Smooth muscle cell (in vitro differentiated cells): ENCODE measurements around the gene IZUMO4. TPM values are rescaled to one million over a fixed set of nuclear protein-coding genes. Genes with fewer than 3 reads are reported as not detected.

Experiments used
- DNase-seq: peaks from one replicate; lab custom pipeline; 2025; ENCODE audit not compliant: unreplicated experiment; lab: John Stamatoyannopoulos, UW
- H2AFZ ChIP-seq: fragments of 200-600 bp; sonication (generic); 2 replicates; pipeline ENCODE4 v1.6.0; 2016; ENCODE audit warnings: antibody characterized with exemption, low read depth, mild to moderate bottlenecking
- H3F3A ChIP-seq: fragments of 200-600 bp; sonication (generic); 2 replicates; pipeline ENCODE4 v1.6.0; 2017; ENCODE audit warnings: antibody characterized with exemption, low read depth
- H3K27ac ChIP-seq: fragments of 200-600 bp; sonication (generic); 2 replicates; pipeline ENCODE4 v1.5.1; 2016; ENCODE audit warnings: low read depth, mild to moderate bottlenecking
- H3K27me3 ChIP-seq: fragments of 200-600 bp; sonication (generic); 2 replicates; pipeline ENCODE4 v1.6.1; 2016; ENCODE audit warnings: low read depth, mild to moderate bottlenecking
- H3K36me3 ChIP-seq: fragments of 200-600 bp; sonication (generic); 2 replicates; pipeline ENCODE4 v1.5.1; 2016; ENCODE audit warnings: low read depth
- H3K4me1 ChIP-seq: fragments of 200-600 bp; sonication (generic); 2 replicates; pipeline ENCODE4 v1.5.1; 2016; ENCODE audit warnings: low read depth
- H3K4me2 ChIP-seq: fragments of 200-600 bp; sonication (generic); 2 replicates; pipeline ENCODE4 v1.6.0; 2016; ENCODE audit warnings: mild to moderate bottlenecking
- H3K4me3 ChIP-seq: fragments of 200-600 bp; sonication (generic); 2 replicates; pipeline ENCODE4 v1.5.1; 2016; ENCODE audit warnings: mild to moderate bottlenecking
- H3K79me2 ChIP-seq: fragments of 200-600 bp; sonication (generic); 2 replicates; pipeline ENCODE4 v1.6.0; 2016; ENCODE audit warnings: low read depth, mild to moderate bottlenecking
- H3K9ac ChIP-seq: fragments of 200-600 bp; sonication (generic); 2 replicates; pipeline ENCODE4 v1.6.0; 2016; ENCODE audit warnings: low read depth
- H3K9me3 ChIP-seq: fragments of 200-600 bp; sonication (generic); replicated peaks from 2 replicates; pipeline ENCODE4 v1.5.1; 2016; ENCODE audit warnings: low read depth
- H4K20me1 ChIP-seq: fragments of 200-600 bp; sonication (generic); 2 replicates; pipeline ENCODE4 v1.6.0; 2016; ENCODE audit warnings: low read depth
- WGBS: methylation state at CpG from one replicate; pipeline ENCODE4 v1.1.7; 2016; ENCODE audit warnings: low lambda C conversion rate; 5-methylcytosine and 5-hydroxymethylcytosine counted together
- polyA plus RNA-seq: library from polyadenylated mRNA; unstranded; fragments of >200 nt; fragmentation: Nextera tagmentation; extraction: Ambion mirVana; gene quantifications from 2 replicates; pipeline ENCODE4 v1.2.1, GENCODE V29; 2016
- total RNA-seq: library from RNA; depleted of rRNA; stranded (reverse); fragments of >200 nt; gene quantifications from 2 replicates; pipeline ENCODE4 v1.2.3, GENCODE V29; 2014
- TF ChIP-seq, protein P1 (sequence below): fragments of 200-600 bp; sonication (generic); IDR thresholded peaks from 2 replicates; pipeline ENCODE4 v1.5.1; 2017; ENCODE audit warnings: borderline replicate concordance, mild to moderate bottlenecking, antibody characterized with exemption; ENCODE audit not compliant: insufficient read depth, poor library complexity, severe bottlenecking

The IZUMO4 gene
- total and polyA plus RNA-seq, 2 experiments from 2014 or later: 0.48 to 1.6 TPM

DNA sequence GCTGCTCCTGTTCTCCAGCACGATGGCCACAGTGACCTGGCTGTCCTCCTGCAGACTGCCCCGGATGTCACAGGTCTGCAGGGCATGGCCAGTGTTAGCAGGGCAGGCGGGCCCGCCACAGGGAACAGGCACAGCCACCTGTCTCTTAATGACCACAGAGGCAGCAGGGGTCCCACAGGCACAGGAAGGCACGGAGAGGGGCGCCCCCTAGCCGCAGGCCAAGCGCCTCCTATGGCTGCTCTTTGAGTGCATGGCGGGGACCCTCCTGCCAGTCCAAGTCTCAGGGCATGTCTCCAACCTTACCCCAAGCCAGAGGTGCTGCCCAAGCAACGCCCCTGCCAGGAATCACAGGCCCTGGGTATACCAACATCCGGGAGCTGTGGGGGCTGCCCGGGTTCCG is 14.1 kb downstream of the IZUMO4 start:
- TF ChIP-seq, protein P1, sequence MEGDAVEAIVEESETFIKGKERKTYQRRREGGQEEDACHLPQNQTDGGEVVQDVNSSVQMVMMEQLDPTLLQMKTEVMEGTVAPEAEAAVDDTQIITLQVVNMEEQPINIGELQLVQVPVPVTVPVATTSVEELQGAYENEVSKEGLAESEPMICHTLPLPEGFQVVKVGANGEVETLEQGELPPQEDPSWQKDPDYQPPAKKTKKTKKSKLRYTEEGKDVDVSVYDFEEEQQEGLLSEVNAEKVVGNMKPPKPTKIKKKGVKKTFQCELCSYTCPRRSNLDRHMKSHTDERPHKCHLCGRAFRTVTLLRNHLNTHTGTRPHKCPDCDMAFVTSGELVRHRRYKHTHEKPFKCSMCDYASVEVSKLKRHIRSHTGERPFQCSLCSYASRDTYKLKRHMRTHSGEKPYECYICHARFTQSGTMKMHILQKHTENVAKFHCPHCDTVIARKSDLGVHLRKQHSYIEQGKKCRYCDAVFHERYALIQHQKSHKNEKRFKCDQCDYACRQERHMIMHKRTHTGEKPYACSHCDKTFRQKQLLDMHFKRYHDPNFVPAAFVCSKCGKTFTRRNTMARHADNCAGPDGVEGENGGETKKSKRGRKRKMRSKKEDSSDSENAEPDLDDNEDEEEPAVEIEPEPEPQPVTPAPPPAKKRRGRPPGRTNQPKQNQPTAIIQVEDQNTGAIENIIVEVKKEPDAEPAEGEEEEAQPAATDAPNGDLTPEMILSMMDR: no peak
- H3K4me1 ChIP-seq: no peaks in the 10 kb centered on the region
- H3K4me2 ChIP-seq: no peak overlapping the region
- no peaks in the 10 kb centered on the region for H3F3A ChIP-seq
- H3K36me3 ChIP-seq: no peaks in the 10 kb centered on the region
- no peak overlapping the region for H3K27ac ChIP-seq
- H3K79me2 ChIP-seq: peaks cover 2% of the 10 kb centered on the region
- no peak overlapping the region for H2AFZ ChIP-seq
- no peaks in the 10 kb centered on the region for H3K27me3 ChIP-seq
- no peak overlapping the region for H3K4me3 ChIP-seq
- H3K9ac ChIP-seq: no peak overlapping the region
- H4K20me1 ChIP-seq: peaks cover 45% of the 10 kb centered on the region
- no peak for DNase-seq
- over 99% methylated on average over 12 of the region's 13 CpGs for WGBS
- H3K9me3 ChIP-seq: no peaks in the 10 kb centered on the region

DNA sequence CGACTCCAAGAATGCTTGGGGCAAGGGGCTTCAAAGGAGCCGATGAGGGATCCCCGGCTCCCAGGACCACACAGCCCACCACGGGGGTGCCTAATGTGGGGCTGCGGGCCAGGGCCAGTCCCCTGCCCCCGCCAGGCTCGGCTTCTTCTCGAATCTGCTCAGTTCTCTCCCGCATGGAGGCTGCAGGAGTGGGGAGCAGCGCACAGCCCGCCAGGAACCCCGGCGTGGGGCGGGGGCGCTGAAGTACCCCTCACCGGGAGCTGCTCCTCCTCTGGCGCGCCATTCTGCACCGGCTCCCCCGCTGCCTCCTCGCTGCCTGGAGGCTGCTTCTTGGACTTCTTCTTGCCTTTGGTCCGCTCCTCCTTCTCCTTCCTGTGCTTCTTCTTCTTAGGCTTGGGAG is 14.7 kb downstream of the IZUMO4 start:
- H3K4me1 ChIP-seq: no peaks in the 10 kb centered on the region
- H3K4me2 ChIP-seq: no peak overlapping the region
- 93% methylated on average over 20 of the region's 22 CpGs for WGBS
- no peaks in the 10 kb centered on the region for H3K36me3 ChIP-seq
- TF ChIP-seq, protein P1: no peak
- no peaks in the 10 kb centered on the region for H3K9me3 ChIP-seq
- H3K9ac ChIP-seq: no peak overlapping the region
- H3K27ac ChIP-seq: no peak overlapping the region
- DNase-seq: no peak
- no peak overlapping the region for H3K4me3 ChIP-seq
- peaks cover 43% of the 10 kb centered on the region for H4K20me1 ChIP-seq
- no peaks in the 10 kb centered on the region for H3K79me2 ChIP-seq
- no peaks in the 10 kb centered on the region for H3K27me3 ChIP-seq
- no peaks in the 10 kb centered on the region for H3F3A ChIP-seq
- no peak overlapping the region for H2AFZ ChIP-seq

DNA sequence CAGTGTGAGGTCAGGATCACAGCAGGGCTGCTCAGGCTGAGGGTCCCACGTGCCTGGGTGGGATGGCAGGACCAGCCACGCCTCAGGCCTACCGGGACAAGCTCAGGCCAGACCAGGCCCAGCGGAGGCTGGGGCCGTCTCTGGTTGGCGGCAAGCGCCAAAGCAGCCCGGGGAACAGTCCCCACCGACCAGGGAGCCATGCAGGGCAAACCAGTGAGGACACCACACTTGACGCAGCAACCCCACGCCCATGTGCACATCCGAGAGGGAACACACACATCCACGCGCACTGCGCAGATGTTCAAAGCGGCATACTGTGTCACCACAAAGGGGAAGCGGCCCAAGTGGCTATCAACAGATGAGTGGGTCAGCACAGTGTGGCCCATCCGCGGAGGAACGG is 15.2 kb downstream of the IZUMO4 start:
- H3K4me2 ChIP-seq: no peak overlapping the region
- H3K4me3 ChIP-seq: no peak overlapping the region
- DNase-seq: no peak
- no peaks in the 10 kb centered on the region for H3K4me1 ChIP-seq
- no peaks in the 10 kb centered on the region for H3F3A ChIP-seq
- no peaks in the 10 kb centered on the region for H3K36me3 ChIP-seq
- H2AFZ ChIP-seq: no peak overlapping the region
- H3K9me3 ChIP-seq: no peaks in the 10 kb centered on the region
- H4K20me1 ChIP-seq: peaks cover 39% of the 10 kb centered on the region
- H3K27me3 ChIP-seq: no peaks in the 10 kb centered on the region
- no peak overlapping the region for H3K27ac ChIP-seq
- H3K79me2 ChIP-seq: no peaks in the 10 kb centered on the region
- no peak overlapping the region for H3K9ac ChIP-seq
- WGBS: 99% methylated on average over 20 of the region's 20 CpGs
- TF ChIP-seq, protein P1: no peak

DNA sequence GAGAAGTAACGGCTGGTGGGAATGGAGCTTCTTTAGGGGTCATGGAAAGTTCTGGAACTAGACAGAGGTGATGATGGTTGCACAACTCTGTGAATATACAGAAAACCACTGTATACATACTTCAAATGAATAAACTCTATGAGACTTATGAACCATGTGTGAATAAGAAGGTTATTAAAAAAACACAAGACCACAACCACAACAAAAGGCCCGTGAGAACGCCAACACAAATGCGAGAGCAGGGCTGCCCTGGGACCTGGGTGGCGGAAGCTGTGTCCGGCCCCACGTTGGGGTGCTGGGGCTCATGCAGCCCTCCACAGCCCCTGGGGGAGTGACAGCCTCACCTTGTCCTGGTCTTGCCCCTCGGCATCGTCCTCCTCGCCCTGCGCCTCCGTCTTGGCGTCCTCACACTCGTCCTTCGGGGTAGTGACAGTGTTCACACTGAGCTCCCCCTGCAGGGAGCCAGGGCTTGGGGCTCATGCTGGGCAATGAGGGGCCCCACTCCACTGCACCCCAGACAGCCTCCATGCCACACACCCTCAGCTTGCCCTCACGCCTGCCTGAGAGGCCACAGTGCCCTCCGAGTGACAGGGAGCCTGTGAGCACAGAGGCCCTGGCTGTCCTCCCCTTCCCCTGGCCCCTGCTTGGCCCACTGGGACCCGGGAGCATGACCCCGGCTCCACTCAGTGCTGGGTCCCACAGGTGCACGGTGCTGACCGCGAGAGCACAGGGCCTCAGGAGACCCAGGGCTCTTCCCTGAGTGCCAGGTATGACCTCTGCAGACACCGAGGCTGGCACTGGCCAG is 16.0 kb downstream of the IZUMO4 start:
- Histone ChIP-seq H2AFZ (no peak overlapping the region), H3K4me2 (no peak overlapping the region), H3K36me3 (no peaks in the 10 kb centered on the region), H3K27me3 (no peaks in the 10 kb centered on the region), H3K4me3 (no peak overlapping the region), H3K27ac (no peak overlapping the region), H3F3A (no peaks in the 10 kb centered on the region), H3K9ac (no peak overlapping the region), H3K9me3 (no peaks in the 10 kb centered on the region), H3K4me1 (no peaks in the 10 kb centered on the region), H3K79me2 (no peaks in the 10 kb centered on the region), H4K20me1 (peaks cover 42% of the 10 kb centered on the region)
- WGBS: 96% methylated on average over 23 of the region's 23 CpGs
- no peak for DNase-seq
- TF ChIP-seq, protein P1: no peak
